ENCODE results near the gene SLCO2A1.

SLCO2A1 gene

GRCh38 chr3:133980550-133980949 lies 49.2 kb downstream of the SLCO2A1 start:
- no peak for DNase-seq (ENCODE audit: low spot score)

- DNase-seq (ENCODE audit: low spot score): no peak
Measured at GRCh38 chr3:133980035-133980434, 49.7 kb downstream of the SLCO2A1 start.

DNA sequence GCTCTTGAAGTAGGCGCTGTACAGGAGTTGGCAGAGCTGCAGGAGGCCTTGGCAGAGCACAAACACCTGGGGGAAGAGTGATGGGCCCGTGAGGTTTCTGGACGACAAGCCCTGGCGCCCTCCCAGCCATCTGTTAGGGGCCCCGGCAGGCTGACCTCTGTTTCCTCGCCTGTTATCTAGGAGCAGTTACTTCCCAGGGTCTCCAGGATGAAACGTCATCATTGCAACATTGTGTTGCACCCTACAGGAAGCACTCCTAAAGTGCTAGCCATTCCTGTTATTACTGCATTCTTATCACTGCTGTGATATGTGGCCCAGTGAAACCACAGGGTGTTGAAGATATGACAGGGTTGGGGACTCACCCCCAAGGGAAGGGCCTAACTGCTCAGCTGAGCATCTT lies 50.2 kb downstream of the SLCO2A1 start:
- DNase-seq (ENCODE audit: low spot score): no peak

- no peak for DNase-seq (ENCODE audit: low spot score)
Measured at GRCh38 chr3:133977568-133977967, 52.2 kb downstream of the SLCO2A1 start.

DNA sequence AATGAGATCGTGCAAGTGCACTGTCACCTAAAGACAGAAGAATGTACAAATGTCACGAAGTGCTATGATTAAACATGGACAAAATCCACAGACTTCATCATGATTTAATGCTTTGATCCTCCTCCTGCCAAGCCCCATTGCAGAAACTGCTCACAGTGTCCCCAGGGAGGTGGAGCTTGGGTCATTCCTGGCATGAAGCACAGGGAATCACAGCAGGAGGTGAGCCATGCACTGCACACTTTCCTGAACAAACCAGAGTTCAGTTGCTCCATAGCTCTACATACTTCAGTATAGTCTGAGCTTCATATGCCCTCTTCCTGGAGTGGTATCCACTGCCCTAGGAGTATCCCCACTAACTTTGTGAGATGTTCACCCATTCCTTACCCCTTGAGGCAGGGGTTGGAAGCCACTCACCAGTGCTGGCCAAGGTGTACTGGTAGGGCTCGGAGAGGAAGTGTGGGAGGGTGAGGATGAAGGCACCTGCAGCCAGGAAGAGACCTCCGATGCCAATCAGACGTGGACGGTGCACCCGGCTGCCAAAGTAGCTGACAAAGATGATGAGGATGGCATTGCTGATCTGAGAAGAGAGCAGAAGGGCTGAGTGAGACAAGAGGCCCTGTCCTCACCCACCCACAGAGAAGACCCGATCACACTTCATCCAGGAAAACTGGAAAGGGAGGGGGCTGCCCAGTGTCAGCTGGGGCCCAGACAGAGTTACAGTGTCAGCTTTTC lies 56.3 kb downstream of the SLCO2A1 start:
- no peak for DNase-seq (ENCODE audit: low spot score)

DNA sequence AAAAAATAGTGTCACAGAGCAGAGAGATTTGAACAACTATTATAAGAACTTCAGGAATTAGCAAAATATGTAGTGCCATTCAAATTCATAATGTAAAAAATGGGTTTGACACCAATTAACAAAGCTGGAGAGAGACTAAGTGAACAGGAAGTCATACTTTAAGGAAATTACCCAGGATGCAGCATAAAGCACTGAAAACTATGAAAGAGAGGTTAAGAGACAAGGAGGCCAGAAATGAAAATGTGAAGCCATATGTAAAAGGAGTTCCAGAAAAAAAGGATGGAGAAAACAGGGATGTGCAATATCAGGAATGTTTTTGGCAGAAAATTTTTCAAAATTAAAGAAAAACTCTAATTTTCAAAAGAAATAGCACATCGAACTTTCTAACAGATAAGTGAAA lies 57.6 kb downstream of the SLCO2A1 start:
- DNase-seq (ENCODE audit: low spot score): no peak

DNA sequence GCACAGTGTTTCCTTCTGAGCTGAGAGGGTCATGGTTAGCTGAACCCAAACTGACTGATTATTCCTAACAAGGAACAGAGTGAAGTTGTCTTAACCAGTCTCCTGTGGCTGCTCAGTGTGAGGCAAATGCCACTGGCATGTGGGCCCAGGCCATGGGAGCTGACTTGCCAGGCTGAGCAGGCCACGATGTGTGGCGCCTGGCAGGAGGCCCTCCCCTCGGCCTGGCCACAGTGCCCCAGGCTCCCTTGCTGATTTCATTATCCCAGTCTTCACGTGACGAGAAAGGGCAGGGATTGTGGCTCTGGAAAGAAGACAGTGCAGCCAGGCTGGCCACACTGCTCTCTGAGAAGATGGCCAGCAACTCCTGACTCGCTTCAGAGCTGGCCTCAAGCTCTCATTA lies 58.8 kb downstream of the SLCO2A1 start:
- no peak for DNase-seq (ENCODE audit: low spot score)

GRCh38 chr3:133970339-133970738 lies 59.4 kb downstream of the SLCO2A1 start:
- DNase-seq (ENCODE audit: low spot score): no peak

- no peak for DNase-seq (ENCODE audit: low spot score)
Measured at GRCh38 chr3:133967992-133968892, 61.5 kb downstream of the SLCO2A1 start.

- no peak for DNase-seq (ENCODE audit: low spot score)
Measured at GRCh38 chr3:133966954-133967353, 62.8 kb downstream of the SLCO2A1 start.

DNA sequence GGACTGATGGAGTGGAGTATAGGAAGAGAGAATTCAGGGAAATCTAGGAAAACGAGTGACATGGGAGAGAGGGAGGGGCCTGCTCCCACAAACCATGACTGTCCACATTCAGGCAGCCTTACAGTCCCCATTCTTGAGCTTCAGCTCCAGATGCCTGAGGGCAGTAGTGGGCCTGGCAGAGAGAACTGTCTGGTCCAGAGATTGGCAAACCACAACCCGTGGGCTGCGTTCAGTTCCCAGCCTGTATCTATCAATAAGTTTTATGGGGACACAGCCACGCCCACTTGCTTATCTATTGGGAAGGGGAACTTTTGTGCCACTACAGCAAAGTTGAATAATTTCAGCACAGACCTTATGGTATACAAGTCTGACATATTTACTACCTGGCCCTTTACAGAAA lies 63.8 kb downstream of the SLCO2A1 start:
- DNase-seq (ENCODE audit: low spot score): no peak

DNA sequence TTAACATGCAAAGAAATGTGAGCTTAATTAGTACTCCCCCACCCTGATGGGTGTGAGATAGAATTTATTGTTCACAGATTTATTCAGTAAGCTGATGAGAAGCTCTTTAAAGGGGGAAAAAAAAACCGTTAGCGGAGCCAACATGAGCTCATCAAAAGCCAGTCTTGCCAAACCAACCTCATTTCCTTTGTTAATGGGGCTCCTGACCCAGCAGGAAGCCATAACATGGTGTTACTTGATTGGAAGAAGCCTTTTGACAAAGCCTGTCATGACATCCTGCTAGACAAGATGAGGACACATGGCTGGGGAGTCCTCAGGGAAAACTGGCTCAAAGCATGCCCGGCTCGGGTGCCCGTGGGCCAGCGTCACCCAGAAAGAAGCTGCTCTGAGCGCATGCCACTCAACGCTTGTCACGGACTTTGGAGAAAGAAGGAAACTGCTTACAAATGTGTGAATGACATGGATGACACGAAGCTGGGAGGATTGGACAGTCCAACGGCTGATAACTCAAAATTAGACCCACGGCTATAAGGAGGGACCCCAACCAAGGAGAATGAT lies 64.6 kb downstream of the SLCO2A1 start:
- no peak for DNase-seq (ENCODE audit: low spot score)

GRCh38 chr3:133964547-133964946 lies 65.2 kb downstream of the SLCO2A1 start:
- no peak for DNase-seq (ENCODE audit: low spot score)

DNA sequence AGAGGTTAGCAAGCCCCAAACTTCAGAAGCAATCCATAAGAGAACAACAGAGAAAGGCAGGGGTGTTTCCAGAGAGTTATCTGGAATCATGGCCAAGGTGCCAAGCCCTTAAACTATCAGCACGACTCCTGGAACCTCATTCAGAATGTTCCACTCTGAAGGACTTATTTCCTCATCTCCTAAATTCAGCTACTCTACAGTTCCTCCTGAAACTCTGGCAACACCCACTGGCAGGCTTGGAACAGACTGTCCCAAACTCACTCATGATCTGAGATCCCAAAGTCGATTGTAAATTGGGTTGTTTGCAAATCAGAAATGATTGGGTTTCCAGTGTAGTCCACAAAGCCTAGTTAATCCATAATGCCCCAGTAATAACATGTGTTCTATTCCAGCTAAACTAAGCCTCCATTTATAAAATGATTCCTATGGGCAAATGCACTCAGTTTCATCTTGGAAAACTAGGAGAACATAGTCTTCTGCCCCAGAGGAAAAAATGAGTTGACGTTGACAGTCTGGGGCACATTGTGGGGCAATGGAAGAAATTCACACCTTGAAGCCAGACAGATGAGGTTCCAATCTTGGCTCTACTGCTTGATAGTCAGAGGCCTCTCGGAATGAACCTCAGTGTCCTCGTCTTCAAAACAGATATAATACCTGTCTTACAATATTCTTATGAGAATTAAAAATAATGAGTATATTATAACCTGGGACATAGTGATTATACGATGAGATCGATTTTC lies 65.9 kb downstream of the SLCO2A1 start:
- DNase-seq (ENCODE audit: low spot score): no peak

GRCh38 chr3:133962849-133963248 lies 66.9 kb downstream of the SLCO2A1 start:
- DNase-seq (ENCODE audit: low spot score): no peak

DNA sequence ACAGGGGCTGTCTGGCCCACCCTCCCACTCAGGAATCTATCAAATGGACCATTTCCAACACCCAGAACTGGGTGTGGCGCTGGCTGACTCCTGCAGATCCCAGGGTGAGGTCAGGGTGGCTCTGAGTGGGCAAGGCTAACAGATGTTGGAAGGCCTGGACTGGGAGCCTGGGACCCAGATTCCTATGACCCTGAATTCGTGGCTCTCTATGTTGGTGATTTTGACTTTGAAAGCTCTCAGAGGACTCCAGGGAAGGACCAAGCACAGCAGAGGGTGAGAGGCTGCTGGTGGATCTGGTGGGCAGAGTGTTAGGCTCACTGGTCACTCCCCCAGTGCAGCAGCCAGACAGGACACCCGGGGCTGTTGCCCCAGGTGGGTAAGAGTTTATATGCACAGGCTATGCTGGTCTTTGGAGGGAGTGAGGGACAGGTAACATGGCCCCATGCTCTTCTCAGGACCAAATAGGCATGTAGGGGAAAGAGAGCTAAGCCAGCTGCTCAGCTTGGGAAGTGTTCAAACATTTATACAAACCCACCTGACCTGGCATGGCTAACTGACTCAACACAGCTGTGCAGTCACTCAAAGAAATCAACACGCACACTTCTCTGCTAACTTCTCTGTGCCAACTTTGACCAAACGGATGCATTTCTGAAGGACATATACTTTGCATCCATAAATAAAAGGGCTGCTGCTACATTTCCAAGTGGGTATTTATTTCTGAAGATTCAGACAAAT lies 71.5 kb downstream of the SLCO2A1 start:
- no peak for DNase-seq (ENCODE audit: low spot score)

DNA sequence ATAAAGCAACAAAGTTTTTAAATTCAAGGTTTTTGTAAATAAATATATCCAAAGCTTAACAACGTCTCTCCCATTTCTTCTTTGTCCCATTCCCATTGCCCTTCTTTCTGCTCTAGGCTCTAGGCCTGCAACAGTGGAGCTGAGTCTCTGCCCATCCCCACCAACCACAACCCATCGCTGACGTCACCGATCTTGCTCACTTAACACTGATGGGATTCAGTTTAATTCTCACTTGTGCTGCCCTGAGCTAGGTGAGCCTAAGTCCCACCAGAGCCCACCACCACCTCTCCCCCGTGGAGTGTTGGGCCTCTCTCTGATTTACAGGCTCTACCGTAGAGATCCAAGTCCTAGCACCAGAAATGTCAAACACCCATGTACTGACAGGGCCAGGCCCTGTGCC lies 72.7 kb downstream of the SLCO2A1 start:
- DNase-seq (ENCODE audit: low spot score): no peak

- DNase-seq (ENCODE audit: low spot score): no peak
Measured at GRCh38 chr3:133956353-133956752, 73.4 kb downstream of the SLCO2A1 start.

GRCh38 chr3:133955892-133956291 lies 73.8 kb downstream of the SLCO2A1 start:
- no peak for DNase-seq (ENCODE audit: low spot score)

DNA sequence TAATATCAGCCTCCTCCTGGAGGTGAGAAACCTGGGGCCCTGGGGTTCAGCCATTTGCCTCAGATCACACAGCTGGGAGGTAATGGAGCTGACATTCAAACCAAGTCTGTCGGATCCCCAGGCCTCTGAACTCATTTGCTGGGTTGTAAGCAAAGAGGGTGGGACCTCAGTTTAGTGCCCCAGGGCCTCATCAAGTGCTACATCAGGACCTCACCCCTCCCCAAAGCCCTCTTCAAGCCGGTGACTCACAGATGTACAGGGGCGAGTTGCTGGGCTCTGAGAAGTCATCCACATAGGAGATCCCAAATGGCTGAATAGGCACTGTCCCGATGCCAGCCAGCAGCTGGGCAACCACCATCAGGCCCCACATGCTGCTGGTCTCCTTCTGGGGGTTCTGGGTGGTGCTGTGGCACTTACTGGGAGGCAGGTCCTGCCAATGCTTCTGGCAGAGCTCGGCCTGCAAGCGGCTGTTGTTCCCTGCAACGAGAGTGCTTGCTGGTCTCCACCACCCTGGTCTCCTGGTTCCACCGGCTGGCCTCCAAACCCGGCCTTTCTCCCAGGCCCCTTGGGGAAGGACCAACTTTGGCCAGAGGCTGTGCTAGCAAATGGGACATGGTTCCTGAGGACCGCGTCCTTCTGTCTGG lies 74.9 kb downstream of the SLCO2A1 start:
- DNase-seq (ENCODE audit: low spot score): no peak

DNA sequence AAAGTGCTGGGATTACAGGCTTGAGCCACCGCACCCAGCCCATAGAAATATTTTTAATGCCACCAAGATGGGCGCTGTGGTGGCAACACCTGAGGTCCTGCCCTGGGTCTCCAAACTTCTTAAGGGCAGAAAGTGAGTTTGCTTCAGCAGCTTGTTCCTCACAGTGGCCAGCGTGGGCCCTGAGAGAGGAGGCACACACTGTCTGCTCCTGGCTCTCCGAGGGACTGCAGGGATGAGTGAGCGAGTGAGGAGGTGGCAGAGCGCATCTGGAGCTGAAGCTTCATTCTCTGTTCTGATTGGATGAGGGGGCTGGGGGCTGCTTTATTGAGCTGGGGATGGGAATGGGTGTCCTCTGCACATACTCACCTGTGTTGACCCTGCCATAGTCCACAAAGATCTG lies 76.4 kb downstream of the SLCO2A1 start:
- DNase-seq (ENCODE audit: low spot score): no peak
